GM12864 (cell line): Measurements from ENCODE around the gene TMEM100.

ENCODE experiments used
- DNase-seq: peaks from one replicate; pipeline ENCODE4 v3.0.0-alpha.2; 2011; ENCODE audit warnings: low read depth
- H3K4me3 ChIP-seq: 2 replicates; pipeline ENCODE4 v1.5.1; 2011; ENCODE audit warnings: mild to moderate bottlenecking, low read depth, low read length, control low read depth
- CTCF ChIP-seq: IDR thresholded peaks from 2 replicates; pipeline ENCODE4 v1.5.1; 2011; ENCODE audit warnings: low read depth, mild to moderate bottlenecking, moderate library complexity, low read length, control low read depth, inconsistent platforms; ENCODE audit errors: missing control alignments

The TMEM100 gene

GRCh38 chr17:55683550-55684315, 38.9 kb downstream of the TMEM100 start:
- no peak for TF ChIP-seq CTCF
- H3K4me3 ChIP-seq, result no peak overlapping the region
- DNase-seq, result no peak

- H3K4me3 ChIP-seq, result no peak overlapping the region
- DNase-seq, result no peak
- TF ChIP-seq CTCF, result no peak
Observed at GRCh38 chr17:55681342-55681700, 41.3 kb downstream of the TMEM100 start.

GRCh38 chr17:55680686-55681341, 41.9 kb downstream of the TMEM100 start:
- H3K4me3 ChIP-seq, result no peak overlapping the region
- DNase-seq, result no peak
- TF ChIP-seq CTCF, result no peak

GRCh38 chr17:55677446-55677845, 45.2 kb downstream of the TMEM100 start:
- no peak overlapping the region for H3K4me3 ChIP-seq
- TF ChIP-seq CTCF, result no peak
- no peak for DNase-seq

GRCh38 chr17:55676274-55676673, 46.4 kb downstream of the TMEM100 start:
- no peak for TF ChIP-seq CTCF
- H3K4me3 ChIP-seq, result no peak overlapping the region
- DNase-seq, result no peak

GRCh38 chr17:55673743-55674506, 48.7 kb downstream of the TMEM100 start:
- H3K4me3 ChIP-seq, result no peak overlapping the region
- no peak for DNase-seq

More at GRCh38 chr17:55673743-55674506, 48.7 kb downstream of the TMEM100 start:
- no peak for TF ChIP-seq CTCF
